SK-MEL-5 (cell line): ENCODE data around the gene LCN1. TPM values are rescaled to one million over a fixed set of nuclear protein-coding genes. Genes with fewer than 3 reads are reported as not detected.

ENCODE experiments used
- DNase-seq: peaks from one replicate; pipeline ENCODE4 v3.0.0-alpha.2; 2016; ENCODE audit warnings: low read depth, low spot score
- in situ Hi-C: cut with HindIII; loops from 2 replicates; pipeline ENCODE4 v1.10.0; 2016; ENCODE audit warnings: low sequenced_read_pairs, high pct_unique_total_duplicates, low pct_unique_long_range_greater_than_20kb
- total RNA-seq: library from RNA; depleted of rRNA; stranded (reverse); fragments of >200 nt; shearing (Covaris generic); gene quantifications from 2 replicates; pipeline ENCODE4 v1.2.3, GENCODE V29; 2014

Gene LCN1
- total RNA-seq, 1 experiment from 2014 or later: not detected

DNA sequence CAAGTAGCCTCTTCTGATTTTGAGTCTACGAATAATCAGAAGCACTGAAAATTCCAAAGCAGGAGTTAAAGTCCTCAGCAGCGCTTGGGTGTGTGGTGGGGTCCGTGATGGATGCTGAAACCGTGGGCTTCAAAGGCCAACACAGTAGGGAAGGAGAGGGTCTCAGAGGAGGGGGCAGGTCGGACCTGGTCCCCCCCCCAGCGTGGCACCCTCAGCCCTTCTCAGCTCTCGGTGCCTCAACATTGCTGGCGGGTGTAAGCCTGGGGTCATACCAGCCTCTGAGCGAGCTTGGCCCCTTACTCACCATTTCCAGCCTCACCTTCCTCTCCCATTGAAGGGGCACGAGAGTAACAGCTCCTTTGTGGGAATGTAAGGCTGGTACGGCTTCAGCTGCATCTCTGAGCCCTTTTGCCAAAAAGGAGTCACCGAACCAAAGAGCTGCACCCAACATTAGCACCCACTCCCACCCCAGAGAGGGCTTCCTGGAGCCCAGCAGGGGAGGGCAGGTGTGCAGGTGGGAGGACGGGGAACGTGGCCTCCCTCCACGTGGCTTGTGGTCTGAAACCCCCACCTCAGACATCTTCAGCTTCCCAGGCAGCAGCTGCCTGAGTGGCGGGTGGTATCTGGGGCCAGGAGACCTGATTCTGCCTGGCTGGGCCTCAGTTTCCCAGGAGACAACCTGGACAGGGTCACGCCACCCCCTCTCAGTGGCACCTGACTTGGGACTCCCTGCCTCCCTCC lies 6.7 kb upstream of the LCN1 start:
- DNase-seq: no peak
- in situ Hi-C loops: no loop called here

- DNase-seq: no peak
- in situ Hi-C loops: no loop called here
Observed at GRCh38 chr9:135515083-135515951, 5.9 kb upstream of the LCN1 start.

GRCh38 chr9:135516132-135516860 lies 4.9 kb upstream of the LCN1 start:
- no peak for DNase-seq
- in situ Hi-C loops: no loop called here

DNA sequence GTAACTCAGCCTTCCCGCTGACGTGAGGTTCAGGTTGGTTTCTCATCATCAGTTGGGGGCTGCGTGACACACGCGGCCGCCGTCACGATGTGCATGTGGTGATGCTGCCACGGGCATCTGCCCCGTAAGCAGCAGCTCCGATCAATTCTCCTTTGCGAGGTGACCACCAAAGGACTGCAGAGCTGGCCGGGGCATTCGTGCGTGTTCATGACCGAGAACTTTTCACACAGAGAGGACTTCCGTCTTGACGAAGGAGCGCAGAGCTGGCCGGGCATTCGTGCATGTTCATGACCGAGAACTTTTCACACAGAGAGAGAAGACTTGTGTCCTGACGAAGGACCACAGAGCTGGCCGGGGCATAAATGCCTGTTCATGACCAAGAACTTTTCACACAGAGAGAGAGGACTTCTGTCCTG lies 3.8 kb upstream of the LCN1 start:
- no peak for DNase-seq
- in situ Hi-C loops: no loop called here

DNA sequence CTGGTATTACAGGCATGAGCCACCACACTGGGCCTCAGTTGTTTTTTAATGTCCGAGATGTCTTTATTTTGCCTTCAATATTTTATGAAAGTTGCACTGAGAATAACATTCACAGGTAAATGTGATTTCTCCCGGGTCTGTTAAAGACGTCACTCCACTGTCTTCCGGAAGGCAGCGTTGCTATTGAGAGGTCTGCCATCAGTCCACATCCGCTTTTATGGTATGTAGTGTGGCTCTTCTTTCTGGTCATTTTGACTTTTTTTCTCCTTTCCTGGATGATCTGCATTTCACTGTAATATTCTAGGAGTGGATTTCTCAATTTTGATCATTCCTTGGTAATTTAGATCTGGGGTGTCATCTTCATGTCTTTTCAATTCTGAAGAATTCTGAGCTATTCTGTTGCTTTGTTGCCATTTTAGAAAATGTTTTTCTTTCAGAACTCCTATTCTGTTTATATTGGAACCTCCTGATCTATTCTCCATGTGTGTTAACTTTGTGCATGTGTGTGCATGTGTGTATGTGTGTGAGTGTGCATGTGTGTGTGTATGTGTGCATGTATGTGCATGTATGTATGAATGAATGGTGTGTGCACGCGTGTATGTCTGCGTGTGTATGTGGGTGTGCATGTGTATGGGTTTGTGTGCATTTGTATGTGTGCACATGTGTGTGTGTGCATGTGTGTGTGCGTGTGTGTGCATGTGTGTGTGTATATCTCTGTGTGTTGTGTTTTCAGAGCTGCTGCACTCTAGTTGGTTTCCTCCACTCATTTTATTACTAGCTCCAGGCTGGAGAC lies 1.9 kb upstream of the LCN1 start:
- in situ Hi-C loops: no loop called here

DNA sequence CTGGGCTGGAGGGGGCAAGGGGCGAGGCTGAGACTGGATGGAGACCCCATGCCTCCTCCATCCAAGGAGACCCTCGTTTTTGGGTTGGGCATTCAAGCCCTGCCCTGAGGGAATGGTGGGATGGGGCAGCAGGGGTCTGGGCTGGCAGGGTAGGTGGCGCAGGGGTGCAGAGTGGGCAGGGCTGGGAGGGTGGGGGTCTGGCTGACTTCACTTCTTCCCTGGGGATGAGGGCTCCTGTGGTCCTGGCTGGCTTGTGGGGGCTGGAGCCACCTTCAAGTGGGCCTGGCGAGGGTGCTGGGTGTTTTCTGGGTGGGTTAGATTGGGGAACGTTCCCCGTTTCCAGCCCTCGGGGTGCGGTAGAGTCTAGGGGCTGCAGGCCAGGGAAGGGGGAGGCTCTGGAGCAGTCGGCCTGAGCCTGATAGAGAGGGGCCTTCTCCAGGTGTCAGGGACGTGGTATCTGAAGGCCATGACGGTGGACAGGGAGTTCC lies 412 bp downstream of the LCN1 start:
- in situ Hi-C loops: no loop called here
- DNase-seq: no peak

More for the DNA sequence above, 1.9 kb upstream of the LCN1 start:
- DNase-seq: no peak

GRCh38 chr9:135522137-135522877 lies 1.1 kb downstream of the LCN1 start:
- in situ Hi-C loops: no loop called here
- no peak for DNase-seq

- in situ Hi-C loops: no loop called here
Observed at GRCh38 chr9:135522931-135523330, 1.7 kb downstream of the LCN1 start.

GRCh38 chr9:135523521-135524129 lies 2.4 kb downstream of the LCN1 start:
- in situ Hi-C loops: no loop called here

More at GRCh38 chr9:135522931-135523330, 1.7 kb downstream of the LCN1 start:
- DNase-seq: no peak

DNA sequence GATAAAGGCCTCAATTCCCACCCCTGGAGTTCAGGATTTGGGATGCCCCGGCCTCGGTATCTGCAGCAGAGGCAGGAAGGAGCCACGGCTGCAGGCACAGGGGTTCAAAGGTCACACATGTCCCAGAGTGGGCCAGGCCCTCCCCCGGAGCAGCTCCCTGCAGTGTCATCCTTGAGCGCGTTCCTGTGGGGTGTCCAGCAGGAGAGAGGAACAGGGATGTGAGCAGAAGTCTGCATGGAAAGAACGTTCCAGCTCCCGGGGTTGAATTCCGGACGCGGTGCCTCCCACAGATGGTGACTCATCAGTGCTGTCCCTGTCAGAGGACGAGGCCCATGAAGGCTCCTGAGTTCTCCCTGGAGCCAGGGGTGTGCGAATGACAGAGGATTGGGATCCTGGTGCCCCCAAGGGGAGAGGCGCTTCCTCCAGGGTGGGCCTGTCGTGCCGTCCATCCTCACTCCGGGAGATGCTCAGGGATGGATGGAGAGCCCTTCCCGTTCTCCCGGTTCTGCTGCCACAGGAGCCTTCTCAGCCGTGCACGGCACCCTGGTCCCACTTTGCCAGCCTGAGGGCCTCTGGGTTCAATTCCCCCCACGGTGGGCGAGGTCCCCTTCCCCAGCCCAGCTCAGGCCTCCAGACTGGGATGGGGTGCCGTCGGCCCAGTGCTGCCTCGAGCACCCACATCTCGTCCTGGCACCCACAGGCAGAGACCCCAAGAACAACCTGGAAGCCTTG lies 3.1 kb downstream of the LCN1 start:
- in situ Hi-C loops: no loop called here
- no peak for DNase-seq

More at GRCh38 chr9:135523521-135524129, 2.4 kb downstream of the LCN1 start:
- no peak for DNase-seq

DNA sequence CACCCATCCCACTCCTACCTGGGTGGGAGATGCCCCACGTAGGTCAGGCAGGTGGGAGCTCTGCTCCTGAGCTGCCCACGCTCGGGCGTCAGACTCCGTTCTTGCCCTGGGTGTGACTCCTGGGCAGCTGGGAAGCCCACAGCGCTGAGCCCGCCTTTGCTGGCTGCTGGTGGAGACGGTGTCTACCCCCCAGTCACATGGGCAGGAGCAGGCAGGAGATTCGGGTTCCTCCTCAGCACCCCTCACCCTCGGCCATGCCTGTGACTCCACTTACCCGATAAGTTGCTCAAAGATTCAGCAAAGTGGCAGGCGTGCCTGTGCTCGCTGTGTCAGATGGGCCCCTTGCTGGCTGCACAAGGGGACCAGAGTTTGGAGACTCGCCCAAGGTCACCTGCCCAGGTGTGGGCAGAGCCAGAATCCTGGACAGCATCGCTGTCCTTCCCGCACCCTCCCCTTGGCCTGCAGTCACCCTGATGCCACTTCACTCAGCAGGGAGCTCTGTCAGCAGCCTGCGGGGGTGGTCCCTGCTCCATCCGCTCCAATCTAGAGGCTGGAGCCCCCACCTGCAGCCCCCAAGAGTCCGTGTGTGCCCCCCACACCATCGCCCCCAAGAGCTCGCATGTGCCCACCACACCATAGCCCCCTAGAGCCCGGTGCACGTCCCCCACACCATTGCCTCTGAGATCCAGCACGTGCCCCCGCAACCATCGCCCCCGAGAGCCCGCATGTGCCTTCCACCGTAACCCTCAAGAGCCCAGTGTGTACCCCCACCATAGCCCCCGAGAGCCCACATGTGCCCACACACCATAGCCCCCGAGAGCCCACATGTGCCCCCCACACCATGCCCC lies 4.2 kb downstream of the LCN1 start:
- DNase-seq: no peak
- in situ Hi-C loops: no loop called here

- in situ Hi-C loops: no loop called here
- no peak for DNase-seq
Observed at GRCh38 chr9:135526089-135526729, 5.0 kb downstream of the LCN1 start.

GRCh38 chr9:135526730-135527571 lies 5.7 kb downstream of the LCN1 start:
- no peak for DNase-seq
- in situ Hi-C loops: no loop called here
